CD4-positive, alpha-beta T cell (primary cell): ENCODE results near the gene CCDC174. TPM values are rescaled to one million over a fixed set of nuclear protein-coding genes. Genes with fewer than 3 reads are reported as not detected.

Experiments
- ATAC-seq: fragments of 200-7000 bp; cut with Tn5 transposase; one replicate; pipeline ENCODE4 v1.10.0; 2022; ENCODE audit warnings: mild to moderate bottlenecking; ENCODE audit not compliant: poor library complexity
- CTCF ChIA-PET: fragments of 350-600 bp; sonication (Branson Sonifier 250); formaldehyde crosslinking; loops from one replicate; lab custom pipeline; 2021; ENCODE audit warnings: antibody characterized with exemption, inconsistent platforms; lab: Charles Lee
- POLR2A ChIA-PET: fragments of 350-600 bp; sonication (Branson Sonifier 250); formaldehyde crosslinking; loops from one replicate; lab custom pipeline; 2021; ENCODE audit warnings: antibody characterized with exemption, inconsistent platforms; lab: Charles Lee
- DNase-seq, 14 experiments: peaks; one replicate each; pipeline ENCODE4 v3.0.0-alpha.2; 2013 to 2020; ENCODE audit warnings: mixed read lengths in 2 of 14
- H3K27ac ChIP-seq, 2 donors: one replicate each; pipeline versions ENCODE4 v1.5.1 to v1.7.0; 2013; ENCODE audit warnings: low read length in 2 of 2, low read depth in 1 of 2, mild to moderate bottlenecking in 1 of 2
- H3K27me3 ChIP-seq, 2 experiments: 1 replicate in 1 of 2; 2 replicates in 1 of 2; pipeline versions ENCODE4 v1.6.1 to v1.7.0; 2013; ENCODE audit warnings: low read length in 2 of 2, control low read depth in 1 of 2, mild to moderate bottlenecking in 1 of 2, moderate library complexity in 1 of 2; ENCODE audit not compliant: insufficient read depth in 2 of 2, control insufficient read depth in 1 of 2
- H3K36me3 ChIP-seq: one replicate; pipeline ENCODE4 v1.6.1; 2013; ENCODE audit warnings: low read length, control low read depth; ENCODE audit not compliant: insufficient read depth
- H3K4me1 ChIP-seq: one replicate; pipeline ENCODE4 v1.6.1; 2013; ENCODE audit warnings: low read length, control low read depth; ENCODE audit not compliant: insufficient read depth
- H3K4me3 ChIP-seq: one replicate; pipeline ENCODE4 v1.5.1; 2013; ENCODE audit warnings: mild to moderate bottlenecking, low read length, moderate library complexity
- H3K9me3 ChIP-seq, 2 experiments: 1 replicate in 1 of 2; 2 replicates in 1 of 2; pipeline versions ENCODE4 v1.6.1 to v1.7.0; 2013; ENCODE audit warnings: low read length in 2 of 2, mild to moderate bottlenecking in 2 of 2, control low read depth in 1 of 2, moderate library complexity in 1 of 2; ENCODE audit not compliant: control insufficient read depth in 1 of 2, insufficient read depth in 1 of 2
- H3K27ac Mint-ChIP-seq: one replicate; pipeline ENCODE4 v1.8.0; 2020; ENCODE audit warnings: mixed read lengths
- H3K27me3 Mint-ChIP-seq: one replicate; pipeline ENCODE4 v1.8.0; 2021; ENCODE audit warnings: mixed read lengths
- H3K36me3 Mint-ChIP-seq: one replicate; pipeline ENCODE4 v1.8.0; 2021; ENCODE audit warnings: low read depth, mixed read lengths
- H3K4me1 Mint-ChIP-seq: one replicate; pipeline ENCODE4 v1.8.0; 2021; ENCODE audit warnings: low read depth, mixed read lengths
- H3K4me3 Mint-ChIP-seq: one replicate; pipeline ENCODE4 v1.8.0; 2020; ENCODE audit warnings: mild to moderate bottlenecking, mixed read lengths
- H3K9me3 Mint-ChIP-seq: one replicate; pipeline ENCODE4 v1.8.0; 2020; ENCODE audit warnings: mixed read lengths
- CTCF ChIP-seq: fragments of 200-600 bp; IDR thresholded peaks from one replicate; pipeline ENCODE4 v1.8.0; 2022; ENCODE audit warnings: antibody characterized with exemption, mild to moderate bottlenecking
- intact Hi-C, 2 experiments: fragments of 100-400 bp; cut with DNase I in 1 of 2; cut with micrococcal nuclease in 1 of 2; formaldehyde crosslinking; loops; one replicate each; pipeline versions ENCODE4 v1.15.1 to v1.9.0; 2023 to 2025; cut with DNase I, micrococcal nuclease
- total RNA-seq, 174 experiments: library from RNA in 2 of 174; stranded (reverse) in 2 of 174; gene quantifications; one replicate each; pipeline ENCODE4 v1.2.3 and lab custom pipeline; 2021 to 2026

The CCDC174 gene
- total RNA-seq, 2 experiments from 2014 or later, result 32.9 to 37.5 TPM

- Mint-ChIP-seq H3K27ac (no peak overlapping the region), H3K4me1 (no peaks in the 10 kb centered on the region), H3K36me3 (no peaks in the 10 kb centered on the region), H3K4me3 (no peak overlapping the region), H3K9me3 (no peaks in the 10 kb centered on the region), H3K27me3 (peaks cover 69% of the 10 kb centered on the region)
- no peak for TF ChIP-seq CTCF
- DNase-seq (no peak), ATAC-seq (no peak)
- Histone ChIP-seq H3K27ac (no peak overlapping the region), H3K36me3 (no peaks in the 10 kb centered on the region), H3K27me3 (peaks cover 32 to 35% of the 10 kb centered on the region in 2 experiments), H3K4me1 (no peaks in the 10 kb centered on the region), H3K9me3 (no peaks in the 10 kb centered on the region), H3K4me3 (no peak overlapping the region)
- POLR2A ChIA-PET, result no interaction called here
- CTCF ChIA-PET, result no interaction called here
- intact Hi-C loops, result no loop called here
Measured at GRCh38 chr3:14609941-14610340, 41.6 kb upstream of the CCDC174 start.

- Histone ChIP-seq H3K4me1 (no peaks in the 10 kb centered on the region), H3K4me3 (no peak overlapping the region), H3K27ac (no peak overlapping the region), H3K27me3 (peaks cover 11 to 13% of the 10 kb centered on the region in 2 experiments), H3K36me3 (no peaks in the 10 kb centered on the region), H3K9me3 (no peaks in the 10 kb centered on the region)
- Mint-ChIP-seq H3K4me1 (no peaks in the 10 kb centered on the region), H3K9me3 (no peaks in the 10 kb centered on the region), H3K36me3 (no peaks in the 10 kb centered on the region), H3K27ac (no peak overlapping the region), H3K27me3 (peaks cover 57% of the 10 kb centered on the region), H3K4me3 (no peak overlapping the region)
- ChIA-PET POLR2A (no interaction called here), CTCF (no interaction called here)
- ATAC-seq, result no peak
- no peak for TF ChIP-seq CTCF
- intact Hi-C loops, result no loop called here
- DNase-seq, result no peak
Measured at GRCh38 chr3:14614189-14614588, 37.4 kb upstream of the CCDC174 start.

- peaks cover 9 to 10% of the 10 kb centered on the region in 2 experiments for H3K27me3 ChIP-seq
- TF ChIP-seq CTCF, result no peak
- Mint-ChIP-seq H3K36me3 (no peaks in the 10 kb centered on the region), H3K4me1 (no peaks in the 10 kb centered on the region), H3K27me3 (peaks cover 60% of the 10 kb centered on the region), H3K27ac (no peak overlapping the region), H3K9me3 (no peaks in the 10 kb centered on the region), H3K4me3 (no peak overlapping the region)
- DNase-seq (no peak), ATAC-seq (no peak)
- H3K27ac ChIP-seq, result no peak overlapping the region
- H3K36me3 ChIP-seq, result no peaks in the 10 kb centered on the region
- H3K4me3 ChIP-seq, result no peak overlapping the region
- ChIA-PET CTCF (no interaction called here), POLR2A (no interaction called here)
- no peaks in the 10 kb centered on the region for H3K4me1 ChIP-seq
- H3K9me3 ChIP-seq, result peaks cover 0 to 2% of the 10 kb centered on the region in 2 experiments
- intact Hi-C loops, result no loop called here
Measured at GRCh38 chr3:14614862-14615261, 36.7 kb upstream of the CCDC174 start.
